Astrocyte (in vitro differentiated cells and primary cell): Measurements from ENCODE around the gene TSHB.

Experiments
- EZH2 ChIP-seq: IDR thresholded peaks from 2 replicates; pipeline ENCODE4 v1.6.1; 2012; ENCODE audit warnings: mild to moderate bottlenecking, low read length, inconsistent platforms; ENCODE audit not compliant: insufficient read depth
- TF ChIP-seq, protein P1 (sequence below): IDR thresholded peaks from 2 replicates; pipeline ENCODE4 v1.5.1; 2011; ENCODE audit warnings: low read depth, mild to moderate bottlenecking, inconsistent platforms, low read length, moderate library complexity; ENCODE audit not compliant: insufficient read depth

DNA sequence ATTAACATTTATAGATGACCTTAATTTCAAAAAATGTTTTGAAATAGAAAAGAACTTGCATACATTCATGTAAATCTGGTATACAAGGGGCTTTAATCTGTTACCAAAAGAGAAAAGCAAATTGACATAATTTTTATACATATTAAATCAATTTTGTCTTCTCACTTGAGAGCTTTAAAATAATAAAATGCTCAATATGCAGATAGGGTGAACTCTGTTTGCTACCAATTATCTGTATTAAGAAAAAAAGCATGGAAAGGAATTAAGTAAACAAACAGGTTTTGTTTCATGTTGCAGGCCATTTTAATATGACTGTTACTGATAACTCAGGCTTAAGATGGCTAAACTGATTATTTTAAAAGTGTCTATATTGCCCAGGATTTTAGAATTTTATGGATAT, 6.0 kb upstream of the TSHB start:
- TF ChIP-seq, protein P1, sequence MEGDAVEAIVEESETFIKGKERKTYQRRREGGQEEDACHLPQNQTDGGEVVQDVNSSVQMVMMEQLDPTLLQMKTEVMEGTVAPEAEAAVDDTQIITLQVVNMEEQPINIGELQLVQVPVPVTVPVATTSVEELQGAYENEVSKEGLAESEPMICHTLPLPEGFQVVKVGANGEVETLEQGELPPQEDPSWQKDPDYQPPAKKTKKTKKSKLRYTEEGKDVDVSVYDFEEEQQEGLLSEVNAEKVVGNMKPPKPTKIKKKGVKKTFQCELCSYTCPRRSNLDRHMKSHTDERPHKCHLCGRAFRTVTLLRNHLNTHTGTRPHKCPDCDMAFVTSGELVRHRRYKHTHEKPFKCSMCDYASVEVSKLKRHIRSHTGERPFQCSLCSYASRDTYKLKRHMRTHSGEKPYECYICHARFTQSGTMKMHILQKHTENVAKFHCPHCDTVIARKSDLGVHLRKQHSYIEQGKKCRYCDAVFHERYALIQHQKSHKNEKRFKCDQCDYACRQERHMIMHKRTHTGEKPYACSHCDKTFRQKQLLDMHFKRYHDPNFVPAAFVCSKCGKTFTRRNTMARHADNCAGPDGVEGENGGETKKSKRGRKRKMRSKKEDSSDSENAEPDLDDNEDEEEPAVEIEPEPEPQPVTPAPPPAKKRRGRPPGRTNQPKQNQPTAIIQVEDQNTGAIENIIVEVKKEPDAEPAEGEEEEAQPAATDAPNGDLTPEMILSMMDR, result no peak
- no peak for TF ChIP-seq EZH2
